CD4-positive, alpha-beta T cell (primary cell): ENCODE data around the gene BPIFB6. TPM values are rescaled to one million over a fixed set of nuclear protein-coding genes. Genes with fewer than 3 reads are reported as not detected.

Source experiments
- ATAC-seq: fragments of 200-7000 bp; cut with Tn5 transposase; one replicate; pipeline ENCODE4 v1.10.0; 2022; ENCODE audit warnings: mild to moderate bottlenecking; ENCODE audit not compliant: poor library complexity
- CTCF ChIA-PET: fragments of 350-600 bp; sonication (Branson Sonifier 250); formaldehyde crosslinking; loops from one replicate; lab custom pipeline; 2021; ENCODE audit warnings: antibody characterized with exemption, inconsistent platforms; lab: Charles Lee
- POLR2A ChIA-PET: fragments of 350-600 bp; sonication (Branson Sonifier 250); formaldehyde crosslinking; loops from one replicate; lab custom pipeline; 2021; ENCODE audit warnings: antibody characterized with exemption, inconsistent platforms; lab: Charles Lee
- DNase-seq, 14 experiments: peaks; one replicate each; pipeline ENCODE4 v3.0.0-alpha.2; 2013 to 2020; ENCODE audit warnings: mixed read lengths in 2 of 14
- H3K27ac ChIP-seq, 2 donors: one replicate each; pipeline versions ENCODE4 v1.5.1 to v1.7.0; 2013; ENCODE audit warnings: low read length in 2 of 2, low read depth in 1 of 2, mild to moderate bottlenecking in 1 of 2
- H3K27me3 ChIP-seq, 2 experiments: 1 replicate in 1 of 2; 2 replicates in 1 of 2; pipeline versions ENCODE4 v1.6.1 to v1.7.0; 2013; ENCODE audit warnings: low read length in 2 of 2, control low read depth in 1 of 2, mild to moderate bottlenecking in 1 of 2, moderate library complexity in 1 of 2; ENCODE audit not compliant: insufficient read depth in 2 of 2, control insufficient read depth in 1 of 2
- H3K36me3 ChIP-seq: one replicate; pipeline ENCODE4 v1.6.1; 2013; ENCODE audit warnings: low read length, control low read depth; ENCODE audit not compliant: insufficient read depth
- H3K4me1 ChIP-seq: one replicate; pipeline ENCODE4 v1.6.1; 2013; ENCODE audit warnings: low read length, control low read depth; ENCODE audit not compliant: insufficient read depth
- H3K4me3 ChIP-seq: one replicate; pipeline ENCODE4 v1.5.1; 2013; ENCODE audit warnings: mild to moderate bottlenecking, low read length, moderate library complexity
- H3K9me3 ChIP-seq, 2 experiments: 1 replicate in 1 of 2; 2 replicates in 1 of 2; pipeline versions ENCODE4 v1.6.1 to v1.7.0; 2013; ENCODE audit warnings: low read length in 2 of 2, mild to moderate bottlenecking in 2 of 2, control low read depth in 1 of 2, moderate library complexity in 1 of 2; ENCODE audit not compliant: control insufficient read depth in 1 of 2, insufficient read depth in 1 of 2
- H3K27ac Mint-ChIP-seq: one replicate; pipeline ENCODE4 v1.8.0; 2020; ENCODE audit warnings: mixed read lengths
- H3K27me3 Mint-ChIP-seq: one replicate; pipeline ENCODE4 v1.8.0; 2021; ENCODE audit warnings: mixed read lengths
- H3K36me3 Mint-ChIP-seq: one replicate; pipeline ENCODE4 v1.8.0; 2021; ENCODE audit warnings: low read depth, mixed read lengths
- H3K4me1 Mint-ChIP-seq: one replicate; pipeline ENCODE4 v1.8.0; 2021; ENCODE audit warnings: low read depth, mixed read lengths
- H3K4me3 Mint-ChIP-seq: one replicate; pipeline ENCODE4 v1.8.0; 2020; ENCODE audit warnings: mild to moderate bottlenecking, mixed read lengths
- H3K9me3 Mint-ChIP-seq: one replicate; pipeline ENCODE4 v1.8.0; 2020; ENCODE audit warnings: mixed read lengths
- CTCF ChIP-seq: fragments of 200-600 bp; IDR thresholded peaks from one replicate; pipeline ENCODE4 v1.8.0; 2022; ENCODE audit warnings: antibody characterized with exemption, mild to moderate bottlenecking
- intact Hi-C, 2 experiments: fragments of 100-400 bp; cut with DNase I in 1 of 2; cut with micrococcal nuclease in 1 of 2; formaldehyde crosslinking; loops; one replicate each; pipeline versions ENCODE4 v1.15.1 to v1.9.0; 2023 to 2025; cut with DNase I, micrococcal nuclease
- total RNA-seq, 174 experiments: library from RNA in 2 of 174; stranded (reverse) in 2 of 174; gene quantifications; one replicate each; pipeline ENCODE4 v1.2.3 and lab custom pipeline; 2021 to 2026

The BPIFB6 gene
- total RNA-seq, 2 experiments from 2014 or later: not detected

- Histone ChIP-seq H3K9me3 (peaks cover 0 to under 1% of the 10 kb centered on the region in 2 experiments), H3K27me3 (no peaks in the 10 kb centered on the region), H3K4me1 (peaks cover 6% of the 10 kb centered on the region), H3K4me3 (no peak overlapping the region), H3K27ac (no peak overlapping the region), H3K36me3 (no peaks in the 10 kb centered on the region)
- Mint-ChIP-seq H3K36me3 (no peaks in the 10 kb centered on the region), H3K27me3 (no peaks in the 10 kb centered on the region), H3K4me1 (peaks cover 14% of the 10 kb centered on the region), H3K4me3 (no peak overlapping the region), H3K9me3 (no peaks in the 10 kb centered on the region), H3K27ac (no peak overlapping the region)
- intact Hi-C loops: no loop called here
- TF ChIP-seq CTCF: no peak
- POLR2A ChIA-PET: no interaction called here
- ATAC-seq (no peak), DNase-seq (no peak)
- CTCF ChIA-PET: no interaction called here
These were observed 16.9 kb upstream of the BPIFB6 start for GRCh38 chr20:33014336-33015113.

GRCh38 chr20:33015114-33015484, 16.3 kb upstream of the BPIFB6 start:
- H3K9me3 Mint-ChIP-seq: no peaks in the 10 kb centered on the region
- no peak overlapping the region for H3K27ac Mint-ChIP-seq
- no peaks in the 10 kb centered on the region for H3K36me3 Mint-ChIP-seq
- no peak for TF ChIP-seq CTCF
- ChIA-PET POLR2A (no interaction called here), CTCF (no interaction called here)
- peaks cover 14% of the 10 kb centered on the region for H3K4me1 Mint-ChIP-seq
- intact Hi-C loops: no loop called here
- ATAC-seq (no peak), DNase-seq (no peak)
- Histone ChIP-seq H3K9me3 (peaks cover 0 to 6% of the 10 kb centered on the region in 2 experiments), H3K4me3 (no peak overlapping the region), H3K36me3 (no peaks in the 10 kb centered on the region), H3K4me1 (peaks cover 6% of the 10 kb centered on the region), H3K27ac (no peak overlapping the region), H3K27me3 (no peaks in the 10 kb centered on the region)
- no peaks in the 10 kb centered on the region for H3K27me3 Mint-ChIP-seq
- H3K4me3 Mint-ChIP-seq: no peak overlapping the region

GRCh38 chr20:33015700-33016580, 15.5 kb upstream of the BPIFB6 start:
- DNase-seq (no peak), ATAC-seq (no peak)
- Mint-ChIP-seq H3K4me1 (peaks cover 14% of the 10 kb centered on the region), H3K27ac (no peak overlapping the region), H3K27me3 (no peaks in the 10 kb centered on the region), H3K9me3 (no peaks in the 10 kb centered on the region), H3K4me3 (no peak overlapping the region), H3K36me3 (no peaks in the 10 kb centered on the region)
- no peak overlapping the region for H3K4me3 ChIP-seq
- POLR2A ChIA-PET: no interaction called here
- H3K36me3 ChIP-seq: no peaks in the 10 kb centered on the region
- H3K27me3 ChIP-seq: no peaks in the 10 kb centered on the region
- peaks cover 0 to 10% of the 10 kb centered on the region in 2 experiments for H3K9me3 ChIP-seq
- CTCF ChIA-PET: no interaction called here
- H3K4me1 ChIP-seq: peaks cover 6% of the 10 kb centered on the region
- no peak for TF ChIP-seq CTCF
- intact Hi-C loops: no loop called here
- no peak overlapping the region for H3K27ac ChIP-seq
